Measurements from ENCODE around the gene SLC39A13. TPM values are rescaled to one million over a fixed set of nuclear protein-coding genes. Genes with fewer than 3 reads are reported as not detected.

SLC39A13 gene
- total and polyA plus RNA-seq, 2 of the 4 experiments (the other 2 are of a cell fraction): 32.4 to 144 TPM

- Histone ChIP-seq H4K5ac (ENCODE audit: low read depth, low read length) (no peak overlapping the region), H3K18ac (ENCODE audit: low read depth, low read length) (no peak overlapping the region), H3K23ac (ENCODE audit: low read depth, low read length) (no peak overlapping the region), H3K4ac (ENCODE audit: low read depth, low read length) (no peak overlapping the region), H2AK9ac (replicated peaks; ENCODE audit: low read depth, low read length, poor library complexity) (no peak overlapping the region), H3K9ac (ENCODE audit: low read depth, low read length) (no peak overlapping the region), H3K27me3 (ENCODE audit: control insufficient read depth, insufficient read depth, low read length) (no peaks in the 10 kb centered on the region), H3K79me1 (ENCODE audit: low read depth in 1 of 2, low read length in 2 of 2) (peaks cover 0 to 11% of the 10 kb centered on the region in 2 experiments; a peak in 2 of 4 replicates), H2AFZ (replicated peaks; ENCODE audit: low read length, poor library complexity) (no peak overlapping the region), H3K4me1 (ENCODE audit: control insufficient read depth, insufficient read depth, low read length) (peaks cover 13% of the 10 kb centered on the region), H3K4me2 (ENCODE audit: low read depth, low read length) (no peak overlapping the region), H3K56ac (ENCODE audit: extremely low read depth, insufficient read depth, low read length) (no peak overlapping the region), H3K4me3 (ENCODE audit: insufficient read depth, low read depth, low read length) (no peak overlapping the region), H4K91ac (ENCODE audit: insufficient read depth, low read depth, low read length) (no peak overlapping the region), H3K27ac (ENCODE audit: insufficient read depth, low read length) (no peak overlapping the region), H4K8ac (ENCODE audit: low read depth in 2 of 2, low read length in 2 of 2) (no peak overlapping the region), H2AK5ac (ENCODE audit: low read depth, low read length) (no peak overlapping the region), H2BK5ac (ENCODE audit: low read depth, low read length, poor library complexity, severe bottlenecking) (no peak overlapping the region), H2BK20ac (ENCODE audit: low read depth, low read length) (no peak overlapping the region), H2BK15ac (ENCODE audit: low read depth, low read length) (no peak overlapping the region), H3K9me3 (ENCODE audit: control insufficient read depth, insufficient read depth, low read length) (no peaks in the 10 kb centered on the region), H3K9me1 (ENCODE audit: insufficient read depth, low read length) (peaks cover 8% of the 10 kb centered on the region; the same call in 1 of the 2 replicates), H2BK120ac (ENCODE audit: low read depth, low read length) (no peak overlapping the region), H3K14ac (replicated peaks; ENCODE audit: low read depth, low read length) (no peak overlapping the region), H3K36me3 (ENCODE audit: control insufficient read depth, insufficient read depth, low read length) (no peaks in the 10 kb centered on the region), H4K20me1 (ENCODE audit: insufficient read depth, low read length) (no peaks in the 10 kb centered on the region)
- intact Hi-C loops (cut with micrococcal nuclease) (no loop called here), dilution Hi-C loops (cut with HindIII; ENCODE audit: low sequenced_read_pairs, unreplicated experiment) (no loop called here), in situ Hi-C loops (cut with MboI; ENCODE audit: low sequenced_read_pairs) (no loop called here)
- ChIA-PET POLR2A (ENCODE audit: unreplicated experiment) (no interaction called here), CTCF (no interaction called here)
- TF ChIP-seq NFE2L2 (IDR thresholded peaks at IDR 0.05; ENCODE audit: low read depth, low read length) (no peak), RCOR1 (IDR thresholded peaks at IDR 0.05; ENCODE audit: insufficient replicate concordance, low read length) (no peak), FOS (IDR thresholded peaks at IDR 0.05; ENCODE audit: low read depth, low read length) (no peak), USF2 (IDR thresholded peaks at IDR 0.05; ENCODE audit: low read depth, low read length) (no peak), RFX5 (IDR thresholded peaks at IDR 0.05; ENCODE audit: low read depth, low read length) (no peak), MAZ (IDR thresholded peaks at IDR 0.05; ENCODE audit: borderline replicate concordance, low read depth, low read length) (no peak), BHLHE40 (IDR thresholded peaks at IDR 0.05; ENCODE audit: low read depth, low read length) (no peak), CEBPB (IDR thresholded peaks at IDR 0.05; ENCODE audit: low read depth, low read length) (no peak), MAFK (IDR thresholded peaks at IDR 0.05; ENCODE audit: low read depth, low read length) (no peak), CTCF (conservative IDR thresholded peaks at IDR 0.05; ENCODE audit: low read depth, low read length) (no peak), ELK1 (IDR thresholded peaks at IDR 0.05; ENCODE audit: borderline replicate concordance, low read depth, low read length) (no peak), MXI1 (IDR thresholded peaks at IDR 0.05; ENCODE audit: borderline replicate concordance, low read depth, low read length) (no peak), POLR2A (IDR thresholded peaks at IDR 0.05; ENCODE audit: low read depth, low read length) (no peak), CHD1 (IDR thresholded peaks at IDR 0.05; ENCODE audit: low read depth, low read length) (no peak), RAD21 (IDR thresholded peaks at IDR 0.05; ENCODE audit: low read length) (no peak), SMC3 (IDR thresholded peaks at IDR 0.05; ENCODE audit: low read depth, low read length) (no peak)
- ATAC-seq (ENCODE audit: low read depth) (no peak), DNase-seq (no peak)
- no CpG with 5 or more reads among the region's 3 CpGs for WGBS, 2 experiments (ENCODE audit: extremely low coverage in 2 of 2, insufficient read length in 1 of 2)
- BruUV-seq (replicated peaks): no TSS peak
These were observed 4.8 kb upstream of the SLC39A13 start for GRCh38 chr11:47403571-47403970.

Data from IMR-90 (cell line).